Trophoblast cell (in vitro differentiated cells and primary cell): ENCODE data around the gene RPRD1A.

Source experiments
- DNase-seq, 2 donors: peaks; one replicate each; pipeline ENCODE4 v3.0.0-alpha.2; 2016
- H2AFZ ChIP-seq: 2 replicates; pipeline ENCODE4 v1.6.1; 2013; ENCODE audit warnings: low read length, moderate library complexity, mild to moderate bottlenecking; ENCODE audit not compliant: insufficient read depth, poor library complexity
- H2AK5ac ChIP-seq: 2 replicates; pipeline ENCODE4 v1.6.1; 2013; ENCODE audit warnings: mild to moderate bottlenecking, low read length
- H2BK120ac ChIP-seq: 2 replicates; pipeline ENCODE4 v1.6.1; 2013; ENCODE audit warnings: low read length, mild to moderate bottlenecking, moderate library complexity; ENCODE audit not compliant: insufficient read depth, poor library complexity
- H2BK12ac ChIP-seq: 2 replicates; pipeline ENCODE4 v1.6.1; 2013; ENCODE audit warnings: mild to moderate bottlenecking, low read length, moderate library complexity
- H2BK5ac ChIP-seq: 2 replicates; pipeline ENCODE4 v1.6.1; 2013; ENCODE audit warnings: low read length, low read depth, moderate library complexity, mild to moderate bottlenecking; ENCODE audit not compliant: poor library complexity
- H3K14ac ChIP-seq: 2 replicates; pipeline ENCODE4 v1.6.1; 2013; ENCODE audit warnings: mild to moderate bottlenecking, low read length
- H3K18ac ChIP-seq: 2 replicates; pipeline ENCODE4 v1.6.1; 2013; ENCODE audit warnings: mild to moderate bottlenecking, low read length
- H3K23ac ChIP-seq: 2 replicates; pipeline ENCODE4 v1.6.1; 2013; ENCODE audit warnings: low read length
- H3K27ac ChIP-seq: 2 replicates; pipeline ENCODE4 v1.5.1; 2013; ENCODE audit warnings: low read depth, mild to moderate bottlenecking, inconsistent platforms, low read length, moderate library complexity
- H3K27me3 ChIP-seq: 2 replicates; pipeline ENCODE4 v1.6.1; 2013; ENCODE audit warnings: inconsistent platforms, mild to moderate bottlenecking, low read length, moderate library complexity; ENCODE audit not compliant: insufficient read depth
- H3K36me3 ChIP-seq, 2 experiments: 1 replicate in 1 of 2; 2 replicates in 1 of 2; pipeline ENCODE4 v1.6.1; 2013; ENCODE audit warnings: low read length in 2 of 2, mild to moderate bottlenecking in 2 of 2, moderate library complexity in 1 of 2; ENCODE audit not compliant: insufficient read depth in 2 of 2, control insufficient read depth in 1 of 2
- H3K4ac ChIP-seq: 2 replicates; pipeline ENCODE4 v1.6.1; 2013; ENCODE audit warnings: low read depth, mild to moderate bottlenecking, low read length, moderate library complexity
- H3K4me1 ChIP-seq, 2 experiments: 1 replicate in 1 of 2; 2 replicates in 1 of 2; pipeline ENCODE4 v1.6.1; 2013; ENCODE audit warnings: low read length in 2 of 2, mild to moderate bottlenecking in 2 of 2, moderate library complexity in 1 of 2; ENCODE audit not compliant: insufficient read depth in 2 of 2, control insufficient read depth in 1 of 2
- H3K4me2 ChIP-seq: 2 replicates; pipeline ENCODE4 v1.6.1; 2013; ENCODE audit warnings: inconsistent platforms, mild to moderate bottlenecking, low read length, moderate library complexity
- H3K4me3 ChIP-seq: 2 replicates; pipeline ENCODE4 v1.5.1; 2013; ENCODE audit warnings: mild to moderate bottlenecking, low read depth, low read length, inconsistent platforms
- H3K79me1 ChIP-seq: one replicate; pipeline ENCODE4 v1.6.1; 2013; ENCODE audit warnings: low read length
- H3K79me2 ChIP-seq: 2 replicates; pipeline ENCODE4 v1.6.1; 2013; ENCODE audit warnings: low read length, mild to moderate bottlenecking; ENCODE audit not compliant: control insufficient read depth, insufficient read depth, poor library complexity
- H3K9ac ChIP-seq: 2 replicates; pipeline ENCODE4 v1.6.1; 2013; ENCODE audit warnings: mild to moderate bottlenecking, low read length
- H3K9me3 ChIP-seq: 2 replicates; pipeline ENCODE4 v1.6.1; 2013; ENCODE audit warnings: low read depth, mild to moderate bottlenecking, control low read depth, inconsistent platforms, low read length; ENCODE audit not compliant: insufficient read depth
- H4K12ac ChIP-seq: 2 replicates; pipeline ENCODE4 v1.6.1; 2013; ENCODE audit warnings: low read depth, mild to moderate bottlenecking, low read length, moderate library complexity
- H4K8ac ChIP-seq: 2 replicates; pipeline ENCODE4 v1.6.1; 2013; ENCODE audit warnings: low read depth, mild to moderate bottlenecking, low read length, moderate library complexity
- H4K91ac ChIP-seq: one replicate; pipeline ENCODE4 v1.6.1; 2013; ENCODE audit warnings: low read depth, mild to moderate bottlenecking, low read length, moderate library complexity
- WGBS: extraction: QIAGEN DNeasy Blood & Tissue Kit; methylation state at CpG from one replicate; pipeline ENCODE4 v1.1.7; 2013; ENCODE audit warnings: missing lambda C conversion rate; ENCODE audit not compliant: insufficient read length, insufficient coverage; ENCODE audit errors: extremely low coverage; 5-methylcytosine and 5-hydroxymethylcytosine counted together

Gene RPRD1A

GRCh38 chr18:36045241-36045991, 21.9 kb downstream of the RPRD1A start:
- Histone ChIP-seq H4K91ac (no peak overlapping the region), H3K4ac (no peak overlapping the region), H3K27ac (no peak overlapping the region), H2AFZ (no peak overlapping the region), H2BK120ac (no peak overlapping the region), H4K12ac (no peak overlapping the region), H3K23ac (no peak overlapping the region), H3K36me3 (no peaks in the 10 kb centered on the region), H3K9ac (no peak overlapping the region), H3K79me1 (no peaks in the 10 kb centered on the region), H3K4me3 (no peak overlapping the region), H4K8ac (no peak overlapping the region), H2BK12ac (no peak overlapping the region), H2BK5ac (no peak overlapping the region), H3K18ac (no peak overlapping the region), H3K4me2 (no peak overlapping the region), H3K27me3 (no peaks in the 10 kb centered on the region), H3K9me3 (no peaks in the 10 kb centered on the region), H2AK5ac (no peak overlapping the region), H3K79me2 (peaks cover 1% of the 10 kb centered on the region), H3K4me1 (no peaks in the 10 kb centered on the region), H3K14ac (no peak overlapping the region)
- WGBS, result no CpG with 5 or more reads among the region's 3 CpGs
- DNase-seq, result no peak

DNA sequence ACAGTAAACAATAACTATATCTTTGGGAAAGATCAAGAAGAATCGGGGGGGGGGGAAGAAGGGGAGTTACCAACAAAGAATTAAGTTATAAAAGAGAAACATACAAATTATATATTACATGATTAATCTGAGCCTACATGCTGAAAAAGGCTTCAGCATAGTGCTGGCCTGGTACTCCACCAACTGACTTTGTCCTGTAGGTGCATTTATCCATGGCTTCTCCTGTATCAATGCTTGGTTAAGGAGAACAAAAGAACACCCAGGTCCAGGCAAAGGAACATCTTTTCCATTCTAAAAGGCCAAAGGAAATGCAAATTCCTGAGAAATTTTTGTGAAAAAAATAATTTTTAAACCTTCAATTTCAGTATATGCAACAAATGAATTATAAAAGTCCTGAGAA, 24.2 kb downstream of the RPRD1A start:
- Histone ChIP-seq H3K23ac (no peak overlapping the region), H2BK12ac (no peak overlapping the region), H3K79me1 (no peaks in the 10 kb centered on the region), H3K14ac (no peak overlapping the region), H2AFZ (no peak overlapping the region), H3K4ac (no peak overlapping the region), H3K27me3 (no peaks in the 10 kb centered on the region), H3K18ac (no peak overlapping the region), H4K8ac (no peak overlapping the region), H4K91ac (no peak overlapping the region), H2BK120ac (no peak overlapping the region), H3K4me2 (no peak overlapping the region), H3K9me3 (peaks cover 5% of the 10 kb centered on the region), H3K4me3 (no peak overlapping the region), H2BK5ac (no peak overlapping the region), H3K79me2 (peaks cover 1% of the 10 kb centered on the region), H2AK5ac (no peak overlapping the region), H3K36me3 (peaks cover 5% of the 10 kb centered on the region in 2 experiments), H3K27ac (no peak overlapping the region), H4K12ac (no peak overlapping the region), H3K4me1 (no peaks in the 10 kb centered on the region), H3K9ac (no peak overlapping the region)
- no peak for DNase-seq
- WGBS, result no CpG with 5 or more reads among the region's 1 CpG

DNA sequence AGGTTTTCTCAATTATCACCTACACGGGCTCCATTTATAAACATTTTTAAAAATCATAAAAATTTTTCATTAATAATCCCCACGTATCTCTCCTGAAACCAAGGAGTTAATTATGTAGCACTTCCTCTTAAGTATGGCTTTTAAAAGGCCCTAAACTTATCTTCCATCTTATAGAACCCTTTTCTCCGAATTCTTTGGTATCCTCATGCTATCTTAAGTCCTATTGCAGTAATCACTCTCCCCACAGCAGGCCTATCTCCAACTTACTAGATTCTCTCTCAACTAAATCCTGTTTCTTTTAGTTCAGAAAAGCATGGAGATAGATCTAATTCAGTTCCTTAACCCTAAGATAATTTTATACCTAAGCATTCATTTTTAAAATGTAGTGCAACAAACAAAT, 26.2 kb downstream of the RPRD1A start:
- Histone ChIP-seq H3K79me2 (peaks cover under 1% of the 10 kb centered on the region), H3K79me1 (no peaks in the 10 kb centered on the region), H3K4me2 (no peak overlapping the region), H2BK120ac (no peak overlapping the region), H3K4ac (no peak overlapping the region), H3K23ac (no peak overlapping the region), H3K9me3 (peaks cover 8% of the 10 kb centered on the region), H2AK5ac (no peak overlapping the region), H2AFZ (no peak overlapping the region), H3K4me3 (no peak overlapping the region), H4K12ac (no peak overlapping the region), H2BK12ac (no peak overlapping the region), H4K91ac (no peak overlapping the region), H3K9ac (no peak overlapping the region), H3K27me3 (no peaks in the 10 kb centered on the region), H4K8ac (no peak overlapping the region), H2BK5ac (no peak overlapping the region), H3K27ac (no peak overlapping the region), H3K4me1 (no peaks in the 10 kb centered on the region), H3K36me3 (peaks cover 6 to 7% of the 10 kb centered on the region in 2 experiments), H3K18ac (no peak overlapping the region), H3K14ac (no peak overlapping the region)
- WGBS, result 100% methylated on average over 2 of the region's 3 CpGs
- DNase-seq, result no peak

- H3K27me3 ChIP-seq, result no peaks in the 10 kb centered on the region
- H2BK120ac ChIP-seq, result no peak overlapping the region
- no peak overlapping the region for H2AFZ ChIP-seq
- no peak overlapping the region for H3K23ac ChIP-seq
- H3K4me2 ChIP-seq, result no peak overlapping the region
- H3K36me3 ChIP-seq, result peaks cover 6 to 7% of the 10 kb centered on the region in 2 experiments
- no peak overlapping the region for H2BK5ac ChIP-seq
- H3K9ac ChIP-seq, result no peak overlapping the region
- H4K12ac ChIP-seq, result no peak overlapping the region
- no peak overlapping the region for H3K14ac ChIP-seq
- H2AK5ac ChIP-seq, result no peak overlapping the region
- peaks cover 8% of the 10 kb centered on the region for H3K9me3 ChIP-seq
- DNase-seq, result no peak
- H3K4me1 ChIP-seq, result no peaks in the 10 kb centered on the region
- H3K27ac ChIP-seq, result no peak overlapping the region
- H3K79me2 ChIP-seq, result no peaks in the 10 kb centered on the region
- no peak overlapping the region for H3K18ac ChIP-seq
- H3K4me3 ChIP-seq, result no peak overlapping the region
- no CpG with 5 or more reads among the region's 5 CpGs for WGBS
- H2BK12ac ChIP-seq, result no peak overlapping the region
- H4K91ac ChIP-seq, result no peak overlapping the region
- no peaks in the 10 kb centered on the region for H3K79me1 ChIP-seq
- no peak overlapping the region for H4K8ac ChIP-seq
- H3K4ac ChIP-seq, result peak overlapping the region; percentile 21
Measured at GRCh38 chr18:36038102-36038663, 29.2 kb downstream of the RPRD1A start.
